Endodermal cell (in vitro differentiated cells): ENCODE results near the gene ROMO1. TPM values are rescaled to one million over a fixed set of nuclear protein-coding genes. Genes with fewer than 3 reads are reported as not detected.
A peak's percentile ranks its signal among the peaks of the same experiment; 100 is the strongest.
"Not testable (repeated sequence)": the region's sequence is repeated elsewhere in the genome, so short reads cannot be mapped to it uniquely, and the experiment has no call there.

Source experiments
- DNase-seq: peaks from one replicate; pipeline ENCODE4 v3.0.0-alpha.2; 2017
- H3K27ac ChIP-seq: 2 replicates; pipeline ENCODE4 v1.5.1; 2013; ENCODE audit warnings: mild to moderate bottlenecking, low read depth, low read length, moderate library complexity
- H3K27me3 ChIP-seq: 2 replicates; pipeline ENCODE4 v1.6.1; 2013; ENCODE audit warnings: mild to moderate bottlenecking, low read length, moderate library complexity; ENCODE audit not compliant: insufficient read depth, control insufficient read depth, poor library complexity, severe bottlenecking
- H3K36me3 ChIP-seq: 2 replicates; pipeline ENCODE4 v1.7.0; 2013; ENCODE audit warnings: mild to moderate bottlenecking, low read length, moderate library complexity; ENCODE audit not compliant: control insufficient read depth, insufficient read depth
- H3K4me1 ChIP-seq: one replicate; pipeline ENCODE4 v1.7.0; 2013; ENCODE audit warnings: low read length; ENCODE audit not compliant: control insufficient read depth, insufficient read depth
- H3K4me3 ChIP-seq: 2 replicates; pipeline ENCODE4 v1.5.1; 2013; ENCODE audit warnings: mild to moderate bottlenecking, low read length, moderate library complexity
- H3K9ac ChIP-seq: 2 replicates; pipeline ENCODE4 v1.6.1; 2013; ENCODE audit warnings: mild to moderate bottlenecking, low read length, moderate library complexity; ENCODE audit not compliant: poor library complexity, severe bottlenecking; ENCODE audit errors: extremely low read depth
- H3K9me3 ChIP-seq: 2 replicates; pipeline ENCODE4 v1.6.1; 2013; ENCODE audit warnings: mild to moderate bottlenecking, low read length, moderate library complexity; ENCODE audit not compliant: control insufficient read depth
- H3K27ac Mint-ChIP-seq: 2 replicates; pipeline ENCODE4 v1.8.0; 2020; ENCODE audit warnings: mixed read lengths
- H3K27me3 Mint-ChIP-seq: 2 replicates; pipeline ENCODE4 v1.8.0; 2021; ENCODE audit warnings: mild to moderate bottlenecking, mixed read lengths; ENCODE audit not compliant: insufficient read depth
- H3K36me3 Mint-ChIP-seq: 2 replicates; pipeline ENCODE4 v1.8.0; 2020; ENCODE audit warnings: low read depth, mixed read lengths
- H3K4me1 Mint-ChIP-seq: 2 replicates; pipeline ENCODE4 v1.8.0; 2020; ENCODE audit warnings: mixed read lengths
- H3K4me3 Mint-ChIP-seq: 2 replicates; pipeline ENCODE4 v1.8.0; 2020; ENCODE audit warnings: mild to moderate bottlenecking, moderate library complexity, mixed read lengths
- H3K9me3 Mint-ChIP-seq: 2 replicates; pipeline ENCODE4 v1.8.0; 2020; ENCODE audit warnings: mild to moderate bottlenecking, mixed read lengths
- CTCF ChIP-seq: fragments of 200-600 bp; sonication (generic); conservative IDR thresholded peaks from 2 replicates; pipeline ENCODE4 v1.5.0; 2021; ENCODE audit warnings: antibody characterized with exemption, mild to moderate bottlenecking
- WGBS, 2 experiments: methylation state at CpG; one replicate each; pipeline versions ENCODE4 v1.1.5 to v1.1.7; 2013; ENCODE audit warnings: missing lambda C conversion rate in 2 of 2, mixed read lengths in 1 of 2; ENCODE audit not compliant: insufficient coverage in 1 of 2, insufficient read length in 1 of 2; 5-methylcytosine and 5-hydroxymethylcytosine counted together
- total RNA-seq, 2 donors: library from RNA; stranded (reverse); fragmentation: NEBNext Ultra II Directional in 1 of 2; extraction: Animal tissue kit (Norgen Biotek cat#: 25700) in 1 of 2; gene quantifications; 2 replicates in 1 of 2; 3 replicates in 1 of 2; pipeline ENCODE4 v1.2.1, GENCODE V29; 2021

ROMO1 gene
- total RNA-seq, 2 donors from 2014 or later = 194 to 243 TPM

- Mint-ChIP-seq H3K27me3 (no peaks in the 10 kb centered on the region), H3K4me3 (no peak overlapping the region), H3K36me3 (peaks cover 75% of the 10 kb centered on the region), H3K4me1 (no peaks in the 10 kb centered on the region), H3K9me3 (no peaks in the 10 kb centered on the region), H3K27ac (no peak overlapping the region)
- Histone ChIP-seq H3K9ac (no peak overlapping the region), H3K27me3 (no peaks in the 10 kb centered on the region), H3K36me3 (peaks cover 97% of the 10 kb centered on the region), H3K4me1 (no peaks in the 10 kb centered on the region), H3K9me3 (no peaks in the 10 kb centered on the region), H3K27ac (no peak overlapping the region), H3K4me3 (no peak overlapping the region)
- 93 to 94% methylated on average over 4 of the region's 4 CpGs for WGBS, 2 experiments
- no peak for TF ChIP-seq CTCF
- DNase-seq = no peak
Observed at GRCh38 chr20:35714127-35714526, 14.9 kb downstream of the ROMO1 start.

- Histone ChIP-seq H3K4me3 (no peak overlapping the region), H3K36me3 (peaks cover 97% of the 10 kb centered on the region), H3K27ac (no peak overlapping the region), H3K4me1 (no peaks in the 10 kb centered on the region), H3K27me3 (no peaks in the 10 kb centered on the region), H3K9me3 (no peaks in the 10 kb centered on the region), H3K9ac (no peak overlapping the region)
- Mint-ChIP-seq H3K27me3 (no peaks in the 10 kb centered on the region), H3K36me3 (peaks cover 75% of the 10 kb centered on the region), H3K27ac (no peak overlapping the region), H3K4me3 (no peak overlapping the region), H3K9me3 (no peaks in the 10 kb centered on the region), H3K4me1 (no peaks in the 10 kb centered on the region)
- 100% methylated on average over 1 to 2 of the region's 2 CpGs for WGBS, 2 experiments
- no peak for DNase-seq
- TF ChIP-seq CTCF = no peak
Observed at GRCh38 chr20:35715652-35716051, 16.4 kb downstream of the ROMO1 start.

GRCh38 chr20:35716330-35716729 is 17.1 kb downstream of the ROMO1 start:
- Histone ChIP-seq H3K36me3 (peaks cover 97% of the 10 kb centered on the region), H3K4me1 (no peaks in the 10 kb centered on the region), H3K27ac (no peak overlapping the region), H3K27me3 (no peaks in the 10 kb centered on the region), H3K9ac (no peak overlapping the region), H3K9me3 (no peaks in the 10 kb centered on the region), H3K4me3 (no peak overlapping the region)
- 95 to 100% methylated on average over 3 to 4 of the region's 4 CpGs for WGBS, 2 experiments
- Mint-ChIP-seq H3K9me3 (no peaks in the 10 kb centered on the region), H3K4me1 (no peaks in the 10 kb centered on the region), H3K36me3 (peaks cover 73% of the 10 kb centered on the region), H3K27ac (no peak overlapping the region), H3K4me3 (no peak overlapping the region), H3K27me3 (no peaks in the 10 kb centered on the region)
- TF ChIP-seq CTCF = no peak
- no peak for DNase-seq

GRCh38 chr20:35718321-35718720 is 19.1 kb downstream of the ROMO1 start:
- 88 to 98% methylated on average over 6 to 8 of the region's 8 CpGs for WGBS, 2 experiments
- Mint-ChIP-seq H3K27ac (peak overlapping the region; percentile 6), H3K36me3 (peaks cover 78% of the 10 kb centered on the region)
- H3K4me3 Mint-ChIP-seq, H3K4me1 Mint-ChIP-seq, H3K9ac ChIP-seq, H3K27me3 ChIP-seq, H3K27me3 Mint-ChIP-seq, H3K27ac ChIP-seq, H3K4me1 ChIP-seq, H3K9me3 Mint-ChIP-seq, H3K4me3 ChIP-seq, H3K9me3 ChIP-seq: not testable (repeated sequence)
- DNase-seq = peak; percentile 43
- H3K36me3 ChIP-seq = peaks cover 98% of the 10 kb centered on the region
